Thoracic aorta (tissue), 2 donors: Measurements from ENCODE around the gene HOXC13. TPM values are rescaled to one million over a fixed set of nuclear protein-coding genes. Genes with fewer than 3 reads are reported as not detected.

Source experiments
- ATAC-seq: fragments of 150-250 bp; one replicate; pipeline ENCODE4 v1.8.0; 2017; ENCODE audit warnings: low read depth; ENCODE audit not compliant: insufficient number of reproducible peaks, low FRiP score
- DNase-seq: peaks from one replicate; pipeline ENCODE4 v3.0.0-alpha.2; 2020; ENCODE audit warnings: low spot score
- H3K27ac ChIP-seq, 2 donors: fragments of 200-600 bp; sonication (generic); 1 replicate in 1 of 2; 2 replicates in 1 of 2; pipeline ENCODE4 v1.5.1; 2016; ENCODE audit warnings: mild to moderate bottlenecking in 2 of 2, moderate library complexity in 2 of 2
- H3K27me3 ChIP-seq: fragments of 200-600 bp; sonication (generic); replicated peaks from 2 replicates; pipeline ENCODE4 v1.6.0; 2016; ENCODE audit warnings: mild to moderate bottlenecking; ENCODE audit not compliant: insufficient read depth
- H3K36me3 ChIP-seq: fragments of 200-600 bp; sonication (generic); one replicate; pipeline ENCODE4 v1.5.1; 2016
- H3K4me1 ChIP-seq, 2 donors: fragments of 200-600 bp; sonication (generic); 1 replicate in 1 of 2; 2 replicates in 1 of 2; pipeline versions ENCODE4 v1.5.1 to v1.6.0; 2016; ENCODE audit warnings: low read depth in 2 of 2, mild to moderate bottlenecking in 1 of 2; ENCODE audit not compliant: control insufficient read depth in 1 of 2
- H3K4me3 ChIP-seq: fragments of 200-600 bp; sonication (generic); 2 replicates; pipeline ENCODE4 v1.5.1; 2016; ENCODE audit warnings: mild to moderate bottlenecking
- H3K9me3 ChIP-seq: fragments of 200-600 bp; sonication (generic); 2 replicates; pipeline ENCODE4 v1.5.1; 2016
- total RNA-seq, 2 donors: library from RNA; depleted of rRNA; stranded (reverse); fragments of >200 nt; gene quantifications; one replicate each; pipeline versions ENCODE4 v1.1.0 to v1.2.3, GENCODE V29; 2016
- TF ChIP-seq, protein P1 (sequence below): fragments of 200-600 bp; sonication (generic); IDR thresholded peaks from one replicate; pipeline ENCODE4 v1.5.1; 2019; ENCODE audit warnings: antibody characterized with exemption

The HOXC13 gene
- total RNA-seq, 2 donors from 2014 or later = not detected

DNA sequence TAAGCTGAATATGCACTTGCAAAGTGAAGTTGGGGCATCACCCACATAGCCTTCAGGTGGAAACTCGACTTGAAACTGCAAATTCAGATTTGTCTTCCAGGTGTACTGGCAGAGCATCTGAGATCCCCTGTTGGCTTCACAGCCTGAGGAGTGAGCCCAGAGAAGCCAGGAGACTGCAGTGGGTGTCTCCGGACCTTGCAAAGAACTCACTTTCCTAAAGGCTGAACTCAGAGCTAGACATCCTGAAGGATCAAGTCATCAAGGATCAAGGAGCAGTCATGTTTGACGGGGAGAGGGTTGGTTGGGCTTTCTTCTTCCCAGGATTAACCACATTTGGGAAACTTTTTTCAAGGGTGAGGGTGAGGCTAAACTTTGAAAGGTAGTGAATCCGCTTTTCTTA is 9.1 kb upstream of the HOXC13 start:
- ATAC-seq (no peak), DNase-seq (no peak)
- TF ChIP-seq, protein P1, sequence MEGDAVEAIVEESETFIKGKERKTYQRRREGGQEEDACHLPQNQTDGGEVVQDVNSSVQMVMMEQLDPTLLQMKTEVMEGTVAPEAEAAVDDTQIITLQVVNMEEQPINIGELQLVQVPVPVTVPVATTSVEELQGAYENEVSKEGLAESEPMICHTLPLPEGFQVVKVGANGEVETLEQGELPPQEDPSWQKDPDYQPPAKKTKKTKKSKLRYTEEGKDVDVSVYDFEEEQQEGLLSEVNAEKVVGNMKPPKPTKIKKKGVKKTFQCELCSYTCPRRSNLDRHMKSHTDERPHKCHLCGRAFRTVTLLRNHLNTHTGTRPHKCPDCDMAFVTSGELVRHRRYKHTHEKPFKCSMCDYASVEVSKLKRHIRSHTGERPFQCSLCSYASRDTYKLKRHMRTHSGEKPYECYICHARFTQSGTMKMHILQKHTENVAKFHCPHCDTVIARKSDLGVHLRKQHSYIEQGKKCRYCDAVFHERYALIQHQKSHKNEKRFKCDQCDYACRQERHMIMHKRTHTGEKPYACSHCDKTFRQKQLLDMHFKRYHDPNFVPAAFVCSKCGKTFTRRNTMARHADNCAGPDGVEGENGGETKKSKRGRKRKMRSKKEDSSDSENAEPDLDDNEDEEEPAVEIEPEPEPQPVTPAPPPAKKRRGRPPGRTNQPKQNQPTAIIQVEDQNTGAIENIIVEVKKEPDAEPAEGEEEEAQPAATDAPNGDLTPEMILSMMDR = no peak
- Histone ChIP-seq H3K4me3 (no peak overlapping the region), H3K9me3 (no peaks in the 10 kb centered on the region), H3K27me3 (peaks cover 23% of the 10 kb centered on the region), H3K27ac (no peak overlapping the region), H3K4me1 (no peaks in the 10 kb centered on the region), H3K36me3 (no peaks in the 10 kb centered on the region)

DNA sequence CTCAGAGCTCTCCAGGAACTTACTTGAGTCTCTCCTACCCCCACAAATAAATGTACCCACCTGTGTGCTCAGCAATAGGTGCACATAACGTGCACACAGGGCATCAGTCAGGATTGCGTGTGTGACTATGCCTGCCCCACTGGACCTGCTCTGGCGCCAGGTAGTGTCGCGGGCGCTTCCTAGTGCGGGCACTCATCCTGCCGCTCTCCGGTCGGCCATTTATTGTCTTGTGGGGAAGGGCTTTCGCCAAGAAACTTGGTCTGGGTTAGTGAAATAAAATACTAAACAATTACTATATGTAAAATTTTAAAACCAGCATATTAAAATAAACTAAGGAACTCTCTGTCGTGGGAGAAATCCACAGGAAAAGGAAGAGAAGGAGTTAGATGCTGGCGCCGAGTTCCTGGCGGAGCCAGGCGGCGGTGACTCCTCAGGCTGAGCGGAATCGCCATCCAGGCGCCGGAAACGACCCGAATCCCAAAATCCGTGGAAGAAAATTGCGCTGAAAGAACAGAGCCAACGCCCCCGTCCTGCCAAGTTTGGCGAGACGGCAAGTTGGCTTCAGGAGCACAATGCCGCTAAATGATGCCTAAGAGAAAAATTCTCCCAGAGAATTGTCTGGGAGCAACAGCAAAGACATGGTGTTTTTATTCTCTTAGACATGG is 7.9 kb upstream of the HOXC13 start:
- ATAC-seq (no peak), DNase-seq (no peak)
- no peak overlapping the region for H3K27ac ChIP-seq
- peaks cover 30% of the 10 kb centered on the region for H3K27me3 ChIP-seq
- H3K4me1 ChIP-seq = peaks cover 0 to 7% of the 10 kb centered on the region in 2 donors
- H3K36me3 ChIP-seq = no peaks in the 10 kb centered on the region
- H3K4me3 ChIP-seq = no peak overlapping the region
- no peaks in the 10 kb centered on the region for H3K9me3 ChIP-seq
- TF ChIP-seq, protein P1 = no peak

DNA sequence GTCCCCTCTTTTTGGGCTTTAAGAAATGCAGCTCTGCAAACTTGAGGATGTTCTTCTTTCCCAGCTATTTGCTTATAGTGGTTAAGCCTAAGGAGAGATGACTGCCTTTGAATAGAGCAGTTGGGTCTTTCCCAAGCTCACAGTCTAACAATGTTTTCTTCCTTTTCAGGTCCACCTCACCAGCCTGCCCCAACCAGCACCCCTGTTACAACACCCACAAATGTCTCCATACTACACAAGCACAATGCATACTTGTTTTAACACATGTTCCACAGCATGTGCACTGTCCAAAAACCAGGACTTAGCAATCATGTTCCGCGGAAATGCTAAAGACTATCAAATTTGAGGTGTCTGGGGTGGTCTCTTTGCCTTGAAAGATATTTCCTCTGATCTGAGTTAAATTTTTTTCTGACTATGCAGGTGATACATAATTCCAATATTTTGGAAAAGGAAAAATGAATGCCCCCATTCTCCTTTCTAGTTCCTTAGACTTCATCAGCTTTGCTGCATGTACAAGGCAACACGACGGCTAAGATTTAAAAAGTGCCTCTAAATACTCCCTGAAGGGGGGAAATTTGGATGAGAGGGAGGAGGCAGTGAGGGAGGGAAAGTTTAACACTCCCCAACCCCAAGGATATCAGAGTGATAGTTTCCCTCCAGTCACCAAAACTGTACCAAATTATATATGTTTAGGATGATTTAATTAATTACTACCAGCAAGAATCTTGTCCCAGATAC is 6.6 kb upstream of the HOXC13 start:
- ATAC-seq = no peak
- Histone ChIP-seq H3K4me3 (no peak overlapping the region), H3K4me1 (peaks cover 0 to 10% of the 10 kb centered on the region in 2 donors), H3K27ac (no peak overlapping the region), H3K9me3 (no peaks in the 10 kb centered on the region), H3K36me3 (no peaks in the 10 kb centered on the region), H3K27me3 (peaks cover 42% of the 10 kb centered on the region)
- TF ChIP-seq, protein P1 = no peak
- no peak for DNase-seq

DNA sequence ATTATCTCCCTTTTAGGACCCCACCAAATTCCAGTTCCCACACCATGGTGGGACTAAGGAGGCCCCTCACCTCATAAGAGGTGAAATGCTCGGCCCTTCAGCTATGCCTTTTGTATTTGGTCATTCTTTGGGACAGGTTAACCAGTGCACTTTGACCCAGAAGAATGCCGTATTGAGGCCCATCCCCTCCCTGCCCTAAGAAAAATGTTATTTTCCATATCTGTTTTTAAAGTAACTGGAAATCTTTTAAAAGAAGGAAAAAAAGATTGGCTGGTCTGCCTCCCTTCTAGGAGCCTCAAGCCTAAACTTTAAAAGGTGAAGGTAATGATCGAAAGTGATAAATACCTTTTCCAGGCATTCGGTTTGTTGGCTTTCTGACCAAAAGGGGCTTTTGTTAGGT is 5.7 kb upstream of the HOXC13 start:
- no peak for ATAC-seq
- H3K4me3 ChIP-seq = no peak overlapping the region
- TF ChIP-seq, protein P1 = no peak
- no peak for DNase-seq
- no peaks in the 10 kb centered on the region for H3K9me3 ChIP-seq
- H3K4me1 ChIP-seq = peaks cover 0 to 10% of the 10 kb centered on the region in 2 donors
- peaks cover 43% of the 10 kb centered on the region for H3K27me3 ChIP-seq
- no peak overlapping the region for H3K27ac ChIP-seq
- no peaks in the 10 kb centered on the region for H3K36me3 ChIP-seq
